ENCODE results near the gene MRPS2.

MRPS2 gene

GRCh38 chr9:135498381-135499126, 1.9 kb upstream of the MRPS2 start:
- DNase-seq (ENCODE audit: extremely low read depth in 1 of 2, low read depth in 1 of 2): no peak

GRCh38 chr9:135499326-135500070, 984 bp upstream of the MRPS2 start:
- DNase-seq (ENCODE audit: extremely low read depth in 1 of 2, low read depth in 1 of 2): peak; percentile 79 to 89

- no peak for DNase-seq (ENCODE audit: extremely low read depth in 1 of 2, low read depth in 1 of 2)
These were observed 384 bp upstream of the MRPS2 start for GRCh38 chr9:135500071-135500524.

- no peak for DNase-seq (ENCODE audit: extremely low read depth in 1 of 2, low read depth in 1 of 2)
These were observed 1.0 kb downstream of the MRPS2 start for GRCh38 chr9:135501261-135502167.

- no peak for DNase-seq (ENCODE audit: extremely low read depth in 1 of 2, low read depth in 1 of 2)
These were observed 1.8 kb downstream of the MRPS2 start for GRCh38 chr9:135502168-135502872.

GRCh38 chr9:135502873-135503321, 2.4 kb downstream of the MRPS2 start:
- no peak for DNase-seq (ENCODE audit: extremely low read depth in 1 of 2, low read depth in 1 of 2)

- no peak for DNase-seq (ENCODE audit: extremely low read depth in 1 of 2, low read depth in 1 of 2)
These were observed 3.1 kb downstream of the MRPS2 start for GRCh38 chr9:135503371-135504261.

- peak in 1 of 2 donors; percentile 49 for DNase-seq (ENCODE audit: extremely low read depth in 1 of 2, low read depth in 1 of 2)
These were observed 4.1 kb downstream of the MRPS2 start for GRCh38 chr9:135504262-135505243.

- DNase-seq (ENCODE audit: extremely low read depth in 1 of 2, low read depth in 1 of 2): no peak
These were observed 5.1 kb downstream of the MRPS2 start for GRCh38 chr9:135505406-135506187.

GRCh38 chr9:135506327-135507103, 6.0 kb downstream of the MRPS2 start:
- no peak for DNase-seq (ENCODE audit: extremely low read depth in 1 of 2, low read depth in 1 of 2)

- DNase-seq (ENCODE audit: extremely low read depth in 1 of 2, low read depth in 1 of 2): no peak
These were observed 6.9 kb downstream of the MRPS2 start for GRCh38 chr9:135507104-135508035.

- no peak for DNase-seq (ENCODE audit: extremely low read depth in 1 of 2, low read depth in 1 of 2)
These were observed 7.8 kb downstream of the MRPS2 start for GRCh38 chr9:135508211-135508820.

- DNase-seq (ENCODE audit: extremely low read depth in 1 of 2, low read depth in 1 of 2): no peak
These were observed 9.0 kb downstream of the MRPS2 start for GRCh38 chr9:135509458-135509857.

- no peak for DNase-seq (ENCODE audit: extremely low read depth in 1 of 2, low read depth in 1 of 2)
These were observed 11.7 kb downstream of the MRPS2 start for GRCh38 chr9:135512241-135512603.

GRCh38 chr9:135512904-135513303, 12.4 kb downstream of the MRPS2 start:
- DNase-seq (ENCODE audit: extremely low read depth in 1 of 2, low read depth in 1 of 2): no peak
